Measurements from ENCODE around the gene ABCB6. TPM values are rescaled to one million over a fixed set of nuclear protein-coding genes. Genes with fewer than 3 reads are reported as not detected.

The ABCB6 gene
- total RNA-seq, 1 donor from 2014 or later: 23.8 TPM

DNA sequence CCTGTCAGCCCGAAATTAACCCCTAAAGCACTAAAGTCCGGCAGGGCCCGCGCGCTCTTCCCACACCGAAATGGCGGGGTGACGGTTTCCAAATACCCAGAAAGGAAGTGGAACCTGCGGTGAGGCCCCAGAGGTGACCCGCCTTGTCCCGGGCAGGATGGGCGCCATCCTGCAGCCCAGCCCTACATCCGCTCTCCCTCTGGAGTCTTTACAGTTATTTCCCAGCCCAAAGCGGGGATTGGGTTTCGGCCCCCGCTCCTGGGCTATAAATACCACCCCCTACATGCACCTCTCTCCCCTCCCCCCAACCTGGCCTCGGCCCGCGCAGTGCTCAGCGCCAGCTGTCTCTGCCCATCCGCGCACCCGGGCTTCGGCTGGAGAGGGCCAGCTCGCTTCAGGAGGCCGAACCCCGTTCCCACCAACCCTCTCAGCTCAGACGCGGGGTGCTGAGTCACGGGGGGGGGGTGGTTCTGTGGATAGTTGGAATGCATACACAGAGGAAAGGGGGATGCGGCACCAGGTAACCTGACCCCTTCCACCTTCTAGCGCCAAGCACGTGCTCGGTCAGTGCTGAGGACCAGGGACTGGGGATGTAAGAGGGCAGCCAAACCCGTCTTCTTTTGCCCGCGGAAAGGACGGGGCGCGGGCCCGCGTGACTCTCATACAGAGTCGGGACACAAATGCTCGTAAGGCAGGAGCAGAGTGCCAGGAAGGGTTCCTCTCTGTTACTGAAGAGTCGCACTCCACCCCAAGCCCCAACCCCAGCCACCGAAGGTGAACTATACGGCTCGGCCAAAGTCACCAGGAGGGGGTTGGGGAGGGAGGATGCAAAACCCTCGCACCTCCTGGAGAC, 34.4 kb upstream of the ABCB6 start, which contains the start of gene TUBA4B:
TSS of gene TUBA4B (plus strand) at position 344 of the 853 bp plus-strand sequence. CDS start at position 509, 165 bp downstream.
- Histone ChIP-seq H3K4me1 (peaks cover 66% of the 10 kb centered on the region), H3K27me3 (no peaks in the 10 kb centered on the region), H3K9me3 (no peaks in the 10 kb centered on the region), H3K36me3 (peaks cover 0 to 14% of the 10 kb centered on the region in 2 donors), H3K27ac (peak within 1 kb of the TSS; percentile 81), H3K4me3 (peak within 1 kb of the TSS; percentile 69 to 82)
- TF ChIP-seq, protein P1, sequence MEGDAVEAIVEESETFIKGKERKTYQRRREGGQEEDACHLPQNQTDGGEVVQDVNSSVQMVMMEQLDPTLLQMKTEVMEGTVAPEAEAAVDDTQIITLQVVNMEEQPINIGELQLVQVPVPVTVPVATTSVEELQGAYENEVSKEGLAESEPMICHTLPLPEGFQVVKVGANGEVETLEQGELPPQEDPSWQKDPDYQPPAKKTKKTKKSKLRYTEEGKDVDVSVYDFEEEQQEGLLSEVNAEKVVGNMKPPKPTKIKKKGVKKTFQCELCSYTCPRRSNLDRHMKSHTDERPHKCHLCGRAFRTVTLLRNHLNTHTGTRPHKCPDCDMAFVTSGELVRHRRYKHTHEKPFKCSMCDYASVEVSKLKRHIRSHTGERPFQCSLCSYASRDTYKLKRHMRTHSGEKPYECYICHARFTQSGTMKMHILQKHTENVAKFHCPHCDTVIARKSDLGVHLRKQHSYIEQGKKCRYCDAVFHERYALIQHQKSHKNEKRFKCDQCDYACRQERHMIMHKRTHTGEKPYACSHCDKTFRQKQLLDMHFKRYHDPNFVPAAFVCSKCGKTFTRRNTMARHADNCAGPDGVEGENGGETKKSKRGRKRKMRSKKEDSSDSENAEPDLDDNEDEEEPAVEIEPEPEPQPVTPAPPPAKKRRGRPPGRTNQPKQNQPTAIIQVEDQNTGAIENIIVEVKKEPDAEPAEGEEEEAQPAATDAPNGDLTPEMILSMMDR (IDR thresholded peaks at IDR 0.05): no peak
- TF ChIP-seq POLR2AphosphoS5 (IDR thresholded peaks at IDR 0.05; ENCODE audit: insufficient read depth in 1 of 2, low read depth in 1 of 2): no peak
- TF ChIP-seq POLR2A (IDR thresholded peaks at IDR 0.05): no peak
- intact Hi-C loops (cut with DNase I): no loop called here
- no peak for DNase-seq (ENCODE audit: extremely low spot score in 2 of 2)

- Histone ChIP-seq H3K4me1 (peaks cover 71% of the 10 kb centered on the region), H3K27ac (peak overlapping the region; percentile 81), H3K9me3 (no peaks in the 10 kb centered on the region), H3K27me3 (no peaks in the 10 kb centered on the region), H3K4me3 (peak overlapping the region; percentile 69 to 82), H3K36me3 (peaks cover 0 to 14% of the 10 kb centered on the region in 2 donors)
- intact Hi-C loops (cut with DNase I): no loop called here
- no peak for TF ChIP-seq POLR2AphosphoS5 (IDR thresholded peaks at IDR 0.05; ENCODE audit: insufficient read depth in 1 of 2, low read depth in 1 of 2)
- TF ChIP-seq, protein P1 (IDR thresholded peaks at IDR 0.05): no peak
- TF ChIP-seq POLR2A (IDR thresholded peaks at IDR 0.05): no peak
- DNase-seq (ENCODE audit: extremely low spot score in 2 of 2): no peak
Observed at GRCh38 chr2:219252570-219252899, 33.8 kb upstream of the ABCB6 start.

GRCh38 chr2:219252084-219252483, 33.3 kb upstream of the ABCB6 start:
- intact Hi-C loops (cut with DNase I): no loop called here
- H3K4me1 ChIP-seq: peaks cover 75% of the 10 kb centered on the region
- no peak for TF ChIP-seq POLR2A (IDR thresholded peaks at IDR 0.05)
- TF ChIP-seq, protein P1 (IDR thresholded peaks at IDR 0.05): no peak
- TF ChIP-seq POLR2AphosphoS5 (IDR thresholded peaks at IDR 0.05; ENCODE audit: insufficient read depth in 1 of 2, low read depth in 1 of 2): no peak

GRCh38 chr2:219251656-219252055, 32.9 kb upstream of the ABCB6 start:
- intact Hi-C loops (cut with DNase I): no loop called here
- peak overlapping the region; percentile 81 for H3K27ac ChIP-seq
- H3K36me3 ChIP-seq: peaks cover 0 to 14% of the 10 kb centered on the region in 2 donors
- no peaks in the 10 kb centered on the region for H3K27me3 ChIP-seq
- no peaks in the 10 kb centered on the region for H3K9me3 ChIP-seq
- no peak for DNase-seq (ENCODE audit: extremely low spot score in 2 of 2)
- peak overlapping the region in 1 of 2 donors; percentile 69 for H3K4me3 ChIP-seq
- H3K4me1 ChIP-seq: peaks cover 79% of the 10 kb centered on the region
- TF ChIP-seq POLR2A (IDR thresholded peaks at IDR 0.05) (no peak), POLR2AphosphoS5 (IDR thresholded peaks at IDR 0.05; ENCODE audit: insufficient read depth in 1 of 2, low read depth in 1 of 2) (no peak)
- TF ChIP-seq, protein P1 (IDR thresholded peaks at IDR 0.05): no peak

More at GRCh38 chr2:219252084-219252483, 33.3 kb upstream of the ABCB6 start:
- H3K36me3 ChIP-seq: peaks cover 0 to 14% of the 10 kb centered on the region in 2 donors
- no peaks in the 10 kb centered on the region for H3K9me3 ChIP-seq
- H3K4me3 ChIP-seq: peak overlapping the region; percentile 69 to 82
- DNase-seq (ENCODE audit: extremely low spot score in 2 of 2): no peak
- H3K27ac ChIP-seq: peak overlapping the region; percentile 81
- no peaks in the 10 kb centered on the region for H3K27me3 ChIP-seq

Measured in vagina (tissue), 2 donors.